PC-9 (cell line): Measurements from ENCODE around the gene BAD.
A peak's percentile ranks its signal among the peaks of the same experiment; 100 is the strongest.

Experiments used
- CTCF ChIP-seq: fragments of 200-600 bp; sonication (generic); conservative IDR thresholded peaks from 2 replicates; pipeline ENCODE4 v1.6.1; 2017; ENCODE audit warnings: mixed run types, antibody characterized with exemption, mild to moderate bottlenecking, moderate library complexity
- EZH2 ChIP-seq: fragments of 200-600 bp; sonication (generic); IDR thresholded peaks from 2 replicates; pipeline ENCODE4 v1.8.0; 2017; ENCODE audit warnings: antibody characterized with exemption, low read depth

DNA sequence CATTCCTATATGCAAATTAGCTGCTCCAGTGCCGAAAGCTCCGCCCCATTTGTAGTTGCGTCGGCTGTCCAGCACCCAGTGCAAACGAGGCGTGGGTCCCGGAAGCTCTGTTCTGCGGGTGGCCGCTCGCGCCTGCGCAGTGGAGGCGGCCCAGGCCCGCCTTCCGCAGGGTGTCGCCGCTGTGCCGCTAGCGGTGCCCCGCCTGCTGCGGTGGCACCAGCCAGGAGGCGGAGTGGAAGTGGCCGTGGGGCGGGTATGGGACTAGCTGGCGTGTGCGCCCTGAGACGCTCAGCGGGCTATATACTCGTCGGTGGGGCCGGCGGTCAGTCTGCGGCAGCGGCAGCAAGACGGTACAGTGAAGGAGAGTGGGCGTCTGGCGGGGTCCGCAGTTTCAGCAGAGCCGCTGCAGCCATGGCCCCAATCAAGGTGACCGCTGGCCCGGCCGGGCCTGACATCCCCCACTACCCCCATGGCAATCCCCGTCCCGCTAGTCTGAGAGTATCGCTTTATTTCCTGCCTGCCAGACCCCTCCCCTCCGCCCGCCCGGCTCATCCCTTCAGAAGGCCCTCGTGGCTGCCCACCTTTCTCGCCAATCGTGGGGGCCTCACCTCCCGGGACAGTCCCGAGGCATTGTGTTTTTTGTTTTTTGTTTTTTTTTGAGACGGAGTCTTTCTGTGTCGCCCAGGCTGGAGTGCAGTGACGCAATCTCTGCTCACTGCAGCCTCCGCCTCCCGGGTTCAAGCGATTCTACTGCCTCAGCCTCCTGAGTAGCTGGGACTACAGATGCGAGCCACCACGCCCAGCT is 33.7 kb upstream of the BAD start, which contains the start of gene PRDX5:
- TF ChIP-seq CTCF: peak; percentile 39; the same call in 1 of the 2 replicates
- no peak for TF ChIP-seq EZH2
